K562 (cell line): ENCODE data around the gene UQCRHL. TPM values are rescaled to one million over a fixed set of nuclear protein-coding genes. Genes with fewer than 3 reads are reported as not detected.

Experiments
- DNMT1 ChIP-seq: fragments of 450-650 bp; IDR thresholded peaks from 2 replicates; pipeline ENCODE4 v1.6.1; 2016; ENCODE audit warnings: antibody characterized with exemption, mild to moderate bottlenecking
- GATAD2B ChIP-seq: fragments of 450-650 bp; IDR thresholded peaks from 2 replicates; pipeline ENCODE4 v1.6.1; 2017; ENCODE audit warnings: mild to moderate bottlenecking, borderline replicate concordance
- HNRNPLL ChIP-seq: fragments of 200-400 bp; formaldehyde crosslinking; IDR thresholded peaks from 2 replicates; pipeline ENCODE4 v1.6.1; 2017; ENCODE audit warnings: low read length, low read depth, mild to moderate bottlenecking; ENCODE audit not compliant: poor library complexity, severe bottlenecking
- MAFF ChIP-seq: IDR thresholded peaks from 2 replicates; pipeline ENCODE4 v1.6.1; 2012; ENCODE audit warnings: low read length, improper control_type of control experiment
- MECOM ChIP-seq: fragments of 250-450 bp; sonication (Bioruptor Pico); IDR thresholded peaks from 2 replicates; pipeline ENCODE4 v1.8.0; 2022; ENCODE audit warnings: inconsistent platforms
- MED1 ChIP-seq: sonication (generic); formaldehyde crosslinking; IDR thresholded peaks from 2 replicates; pipeline ENCODE4 v1.8.1; 2023; ENCODE audit warnings: missing genetic modification reagents, borderline replicate concordance
- MEF2D ChIP-seq: conservative IDR thresholded peaks from 2 replicates; pipeline ENCODE4 v1.6.1; 2016; ENCODE audit warnings: low read depth, missing genetic modification characterization, missing compliant biosample characterization
- POLR2G ChIP-seq: fragments of 200-400 bp; formaldehyde crosslinking; IDR thresholded peaks from 2 replicates; pipeline ENCODE4 v1.6.1; 2017; ENCODE audit warnings: low read depth, mild to moderate bottlenecking, antibody characterized with exemption, low read length, moderate library complexity
- PPARD ChIP-seq: fragments of 250-450 bp; sonication (Bioruptor Pico); IDR thresholded peaks from 2 replicates; pipeline ENCODE4 v1.8.0; 2022; ENCODE audit warnings: inconsistent platforms, mild to moderate bottlenecking, moderate library complexity
- RBM14 ChIP-seq: fragments of 200-400 bp; formaldehyde crosslinking; IDR thresholded peaks from 2 replicates; pipeline ENCODE4 v1.6.1; 2018; ENCODE audit warnings: low read depth, mild to moderate bottlenecking, low read length, moderate library complexity, borderline replicate concordance; ENCODE audit not compliant: insufficient read depth
- RBM22 ChIP-seq: fragments of 200-400 bp; formaldehyde crosslinking; IDR thresholded peaks from 2 replicates; pipeline ENCODE4 v1.6.1; 2018; ENCODE audit warnings: low read length, low read depth; ENCODE audit not compliant: poor library complexity, severe bottlenecking
- RFX1 ChIP-seq: fragments of 450-650 bp; IDR thresholded peaks from 2 replicates; pipeline ENCODE4 v1.6.1; 2016; ENCODE audit warnings: mild to moderate bottlenecking, moderate library complexity
- SETDB1 ChIP-seq: IDR thresholded peaks from one replicate; pipeline ENCODE4 v1.6.1; 2012; ENCODE audit warnings: low read length, control low read depth, inconsistent platforms
- SMAD1 ChIP-seq: fragments of 150-350 bp; IDR thresholded peaks from 2 replicates; pipeline ENCODE4 v1.6.1; 2014; ENCODE audit warnings: low read length, low read depth; ENCODE audit not compliant: partially characterized antibody
- SREBF2 ChIP-seq: sonication (generic); formaldehyde crosslinking; IDR thresholded peaks from 2 replicates; pipeline ENCODE4 v1.4.0; 2020; ENCODE audit warnings: mild to moderate bottlenecking, missing genetic modification reagents
- TRIM24 ChIP-seq, 2 experiments: fragments of 450-650 bp; IDR thresholded peaks; 2 replicates each; pipeline ENCODE4 v1.6.1; 2016
- XRCC3 ChIP-seq: fragments of 450-650 bp; IDR thresholded peaks from 2 replicates; pipeline ENCODE4 v1.6.1; 2017; ENCODE audit warnings: mild to moderate bottlenecking, moderate library complexity
- ZBED1 ChIP-seq: IDR thresholded peaks from 2 replicates; pipeline ENCODE4 v1.6.1; 2014
- ZNF57 ChIP-seq: fragments of 450-650 bp; formaldehyde crosslinking; IDR thresholded peaks from 2 replicates; pipeline ENCODE4 v1.4.0; 2020; ENCODE audit warnings: mild to moderate bottlenecking, moderate library complexity
- polyA plus RNA-seq, 8 experiments: library from polyadenylated mRNA; depleted of rRNA in 4 of 8; stranded (reverse) in 5 of 8; unstranded in 3 of 8; fragments of >200 nt; fragmentation: Nextera tagmentation in 2 of 8; fragmentation: Illumina TruSeq in 1 of 8; extraction: Ambion mirVana in 2 of 8; extraction: Trizol in 1 of 8; gene quantifications; 2 replicates each; pipeline versions ENCODE4 v1.2.1 to v1.2.3, GENCODE V29; 2011 to 2014; ENCODE audit warnings: inconsistent platforms in 1 of 8, missing spikeins in 1 of 8
- total RNA-seq, 7 experiments: library from RNA; depleted of rRNA in 6 of 7; stranded (reverse); fragments of >200 nt in 6 of 7; fragmentation: Illumina TruSeq in 2 of 7; extraction: Trizol in 2 of 7; gene quantifications; 2 replicates each; pipeline versions ENCODE4 v1.2.1 to v1.2.3, GENCODE V29; 2011 to 2021; ENCODE audit warnings: low replicate concordance in 1 of 7
- TF ChIP-seq, protein P1 (sequence below): fragments of 200-400 bp; formaldehyde crosslinking; IDR thresholded peaks from 2 replicates; pipeline ENCODE4 v1.6.1; 2017; ENCODE audit warnings: mild to moderate bottlenecking, low read depth, low read length, moderate library complexity
- TF ChIP-seq, protein P2 (sequence below): fragments of 250-450 bp; sonication (Bioruptor Pico); IDR thresholded peaks from 2 replicates; pipeline ENCODE4 v1.4.0; 2020; ENCODE audit warnings: mild to moderate bottlenecking, moderate library complexity
- TF ChIP-seq, protein P3 (sequence below): IDR thresholded peaks from 3 replicates; pipeline ENCODE4 v1.6.1; 2011; ENCODE audit warnings: borderline replicate concordance, mild to moderate bottlenecking; ENCODE audit not compliant: insufficient read length, insufficient read depth

Gene UQCRHL
- total and polyA plus RNA-seq, 9 of the 15 experiments (the other 6 are each of a cell fraction or from before 2014, with no cell fraction given): 5.1 to 41.3 (median 21.8) TPM

DNA sequence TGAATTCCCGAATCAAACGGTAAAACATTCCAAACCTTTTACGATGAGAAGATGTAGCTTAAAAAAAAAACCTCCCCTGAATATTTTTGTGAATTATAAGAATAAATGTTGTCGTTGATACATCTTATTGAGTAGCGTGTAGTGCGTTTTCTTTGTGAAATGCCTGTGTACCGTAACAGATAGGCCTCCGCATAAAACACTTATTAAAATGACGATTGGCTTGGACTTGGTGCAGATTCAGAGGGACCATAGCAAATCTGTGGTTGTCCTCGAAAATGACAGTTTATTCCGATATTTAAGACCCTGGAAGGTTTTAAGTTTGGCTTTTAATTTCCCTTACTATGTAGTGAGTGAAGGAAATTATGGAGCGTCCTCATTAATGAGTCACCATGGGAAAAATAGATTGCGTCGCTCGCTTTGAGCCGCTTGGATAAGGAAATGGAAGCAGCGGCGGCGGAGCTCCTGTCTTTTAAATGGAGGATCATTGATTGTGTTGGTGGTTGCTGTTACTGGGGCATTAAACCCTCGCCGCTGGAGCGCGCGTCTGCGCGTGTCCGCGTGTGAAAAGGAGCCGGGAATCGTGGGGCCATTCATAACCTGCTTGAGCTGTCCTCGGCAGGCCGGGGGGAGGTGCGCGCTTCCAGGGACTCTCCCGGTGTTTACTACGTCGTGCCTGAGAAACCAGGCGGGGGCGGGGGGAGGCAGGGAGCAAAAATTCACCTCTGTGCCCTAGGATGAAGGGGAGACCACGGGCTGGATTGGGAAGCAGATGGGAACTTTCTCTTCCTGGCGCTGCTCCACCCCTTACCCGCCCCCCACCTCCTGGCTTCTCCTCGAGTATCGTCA, 41.7 kb upstream of the UQCRHL start (continued):
- TF ChIP-seq, protein P1, sequence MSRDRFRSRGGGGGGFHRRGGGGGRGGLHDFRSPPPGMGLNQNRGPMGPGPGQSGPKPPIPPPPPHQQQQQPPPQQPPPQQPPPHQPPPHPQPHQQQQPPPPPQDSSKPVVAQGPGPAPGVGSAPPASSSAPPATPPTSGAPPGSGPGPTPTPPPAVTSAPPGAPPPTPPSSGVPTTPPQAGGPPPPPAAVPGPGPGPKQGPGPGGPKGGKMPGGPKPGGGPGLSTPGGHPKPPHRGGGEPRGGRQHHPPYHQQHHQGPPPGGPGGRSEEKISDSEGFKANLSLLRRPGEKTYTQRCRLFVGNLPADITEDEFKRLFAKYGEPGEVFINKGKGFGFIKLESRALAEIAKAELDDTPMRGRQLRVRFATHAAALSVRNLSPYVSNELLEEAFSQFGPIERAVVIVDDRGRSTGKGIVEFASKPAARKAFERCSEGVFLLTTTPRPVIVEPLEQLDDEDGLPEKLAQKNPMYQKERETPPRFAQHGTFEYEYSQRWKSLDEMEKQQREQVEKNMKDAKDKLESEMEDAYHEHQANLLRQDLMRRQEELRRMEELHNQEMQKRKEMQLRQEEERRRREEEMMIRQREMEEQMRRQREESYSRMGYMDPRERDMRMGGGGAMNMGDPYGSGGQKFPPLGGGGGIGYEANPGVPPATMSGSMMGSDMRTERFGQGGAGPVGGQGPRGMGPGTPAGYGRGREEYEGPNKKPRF: no peak
- TF ChIP-seq ZNF57 (CRISPR knock-in tag) (no peak), MECOM (CRISPR knock-in tag) (no peak), DNMT1 (no peak), SREBF2 (CRISPR knock-in tag) (no peak), MED1 (no peak), SMAD1 (no peak), MEF2D (tag) (no peak), ZBED1 (no peak; the same call in 1 of the 2 replicates), POLR2G (peak; percentile 92), RBM14 (no peak), MAFF (no peak), HNRNPLL (no peak), SETDB1 (no peak), RFX1 (no peak; the same call in 1 of the 2 replicates), PPARD (no peak), TRIM24 (IDR thresholded peaks at IDR 0.05) (no peak; a peak in 1 of 4 replicates), GATAD2B (peak; percentile 67; the same call in 1 of the 2 replicates), XRCC3 (no peak), RBM22 (no peak)
- TF ChIP-seq, protein P2, sequence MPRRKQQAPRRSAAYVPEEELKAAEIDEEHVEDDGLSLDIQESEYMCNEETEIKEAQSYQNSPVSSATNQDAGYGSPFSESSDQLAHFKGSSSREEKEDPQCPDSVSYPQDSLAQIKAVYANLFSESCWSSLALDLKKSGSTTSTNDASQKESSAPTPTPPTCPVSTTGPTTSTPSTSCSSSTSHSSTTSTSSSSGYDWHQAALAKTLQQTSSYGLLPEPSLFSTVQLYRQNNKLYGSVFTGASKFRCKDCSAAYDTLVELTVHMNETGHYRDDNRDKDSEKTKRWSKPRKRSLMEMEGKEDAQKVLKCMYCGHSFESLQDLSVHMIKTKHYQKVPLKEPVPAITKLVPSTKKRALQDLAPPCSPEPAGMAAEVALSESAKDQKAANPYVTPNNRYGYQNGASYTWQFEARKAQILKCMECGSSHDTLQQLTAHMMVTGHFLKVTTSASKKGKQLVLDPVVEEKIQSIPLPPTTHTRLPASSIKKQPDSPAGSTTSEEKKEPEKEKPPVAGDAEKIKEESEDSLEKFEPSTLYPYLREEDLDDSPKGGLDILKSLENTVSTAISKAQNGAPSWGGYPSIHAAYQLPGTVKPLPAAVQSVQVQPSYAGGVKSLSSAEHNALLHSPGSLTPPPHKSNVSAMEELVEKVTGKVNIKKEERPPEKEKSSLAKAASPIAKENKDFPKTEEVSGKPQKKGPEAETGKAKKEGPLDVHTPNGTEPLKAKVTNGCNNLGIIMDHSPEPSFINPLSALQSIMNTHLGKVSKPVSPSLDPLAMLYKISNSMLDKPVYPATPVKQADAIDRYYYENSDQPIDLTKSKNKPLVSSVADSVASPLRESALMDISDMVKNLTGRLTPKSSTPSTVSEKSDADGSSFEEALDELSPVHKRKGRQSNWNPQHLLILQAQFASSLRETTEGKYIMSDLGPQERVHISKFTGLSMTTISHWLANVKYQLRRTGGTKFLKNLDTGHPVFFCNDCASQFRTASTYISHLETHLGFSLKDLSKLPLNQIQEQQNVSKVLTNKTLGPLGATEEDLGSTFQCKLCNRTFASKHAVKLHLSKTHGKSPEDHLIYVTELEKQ (CRISPR knock-in tag): no peak
- TF ChIP-seq, protein P3, sequence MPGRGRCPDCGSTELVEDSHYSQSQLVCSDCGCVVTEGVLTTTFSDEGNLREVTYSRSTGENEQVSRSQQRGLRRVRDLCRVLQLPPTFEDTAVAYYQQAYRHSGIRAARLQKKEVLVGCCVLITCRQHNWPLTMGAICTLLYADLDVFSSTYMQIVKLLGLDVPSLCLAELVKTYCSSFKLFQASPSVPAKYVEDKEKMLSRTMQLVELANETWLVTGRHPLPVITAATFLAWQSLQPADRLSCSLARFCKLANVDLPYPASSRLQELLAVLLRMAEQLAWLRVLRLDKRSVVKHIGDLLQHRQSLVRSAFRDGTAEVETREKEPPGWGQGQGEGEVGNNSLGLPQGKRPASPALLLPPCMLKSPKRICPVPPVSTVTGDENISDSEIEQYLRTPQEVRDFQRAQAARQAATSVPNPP: no peak
